SH-SY5Y (cell line): Measurements from ENCODE around the gene ALG14.

Experiments
- GATA2 ChIP-seq: IDR thresholded peaks from 2 replicates; pipeline ENCODE4 v1.6.1; 2011; ENCODE audit warnings: mild to moderate bottlenecking, low read depth, low read length
- GATA3 ChIP-seq: IDR thresholded peaks from 2 replicates; pipeline ENCODE4 v1.6.1; 2011; ENCODE audit warnings: low read depth, mild to moderate bottlenecking, low read length, moderate library complexity

The ALG14 gene

DNA sequence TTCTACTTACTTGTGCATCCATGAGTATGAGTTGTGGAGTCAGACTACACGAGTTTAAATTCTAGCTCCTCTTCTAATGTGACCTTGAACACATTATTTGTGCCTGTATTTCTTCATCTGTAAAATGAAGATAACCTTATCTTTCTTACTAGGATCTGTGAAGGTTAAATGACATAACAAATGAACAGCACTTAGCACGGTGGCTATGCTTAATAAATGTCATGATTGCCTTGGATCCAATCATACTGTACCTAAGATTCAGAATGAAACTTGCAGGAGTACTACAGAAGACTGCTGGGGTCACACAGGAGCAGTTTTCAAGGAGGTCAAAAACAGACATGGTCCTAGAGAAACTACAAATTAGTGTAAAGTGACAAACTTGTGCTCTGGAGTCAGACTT lies 22.2 kb upstream of the ALG14 start:
- TF ChIP-seq GATA3 (no peak), GATA2 (no peak)

DNA sequence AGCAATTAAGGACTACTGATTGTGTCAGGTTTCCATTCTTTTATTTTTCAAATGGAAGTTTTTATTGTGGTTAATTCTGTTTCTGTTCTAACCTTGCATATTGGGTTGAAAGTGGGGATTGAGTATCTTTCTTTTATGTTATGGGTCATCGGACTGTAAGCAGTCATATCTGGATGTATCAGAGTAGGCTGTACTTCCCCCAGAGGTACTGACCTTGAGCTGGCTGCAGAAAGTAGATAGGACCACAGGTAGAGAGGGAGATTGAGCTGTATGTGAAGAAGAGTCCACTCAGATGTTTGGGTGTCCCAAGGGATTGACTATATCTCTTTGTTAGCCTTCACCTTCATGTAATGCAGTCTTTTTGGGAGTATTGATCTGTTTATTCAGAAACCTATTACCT lies 20.5 kb upstream of the ALG14 start:
- no peak for TF ChIP-seq GATA3
- no peak for TF ChIP-seq GATA2

DNA sequence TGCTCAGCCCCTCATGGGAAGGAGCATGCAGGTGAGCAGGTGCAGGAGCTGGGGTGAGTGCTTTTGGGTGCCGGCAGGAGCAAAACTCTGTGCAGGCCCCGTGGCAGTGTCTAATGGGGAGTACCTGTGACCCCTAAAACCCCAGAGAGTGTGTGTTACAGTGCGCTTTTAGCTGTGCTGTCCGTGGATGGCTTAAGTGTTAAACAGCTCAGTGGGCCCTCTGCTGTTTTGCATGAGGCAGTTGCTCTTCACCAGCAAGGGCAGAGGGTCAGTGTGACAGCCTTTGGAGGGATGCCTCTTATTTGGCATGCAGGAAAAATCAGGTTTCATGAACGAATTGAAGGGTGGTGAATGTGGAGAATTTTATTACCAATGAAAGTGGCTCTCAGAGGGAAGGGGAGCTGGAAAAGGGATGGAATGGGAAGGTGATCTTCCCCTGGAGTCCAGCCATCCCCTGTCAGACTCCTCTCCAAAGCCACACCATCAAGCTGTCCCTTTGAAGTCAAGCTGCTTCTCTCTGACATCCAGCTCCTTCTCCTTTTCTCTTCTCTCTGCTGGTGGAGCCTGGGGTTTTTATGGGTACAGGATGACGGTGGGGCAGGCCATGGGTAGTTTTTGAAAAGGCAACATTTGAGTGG lies 17.0 kb upstream of the ALG14 start:
- TF ChIP-seq GATA2: no peak
- no peak for TF ChIP-seq GATA3

DNA sequence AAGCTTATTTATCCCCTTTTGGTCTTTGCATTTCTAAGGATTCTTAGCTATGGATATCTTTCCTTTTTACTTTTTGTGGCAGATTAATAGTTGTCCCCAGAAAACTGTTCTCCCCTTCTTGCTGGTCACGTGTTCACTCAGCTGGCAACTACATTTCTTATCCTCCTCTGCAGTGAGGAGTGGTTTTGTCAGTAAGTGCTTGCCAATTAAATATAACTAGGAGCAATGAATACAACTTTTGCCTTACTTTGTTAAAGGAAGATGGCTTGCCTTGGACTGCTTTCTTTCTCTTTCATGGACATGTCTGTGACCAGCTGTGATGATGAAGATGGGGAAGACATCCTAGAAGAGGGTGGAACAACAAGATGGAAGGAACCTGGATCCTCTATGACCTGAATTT lies 15.6 kb upstream of the ALG14 start:
- no peak for TF ChIP-seq GATA2
- TF ChIP-seq GATA3: no peak

DNA sequence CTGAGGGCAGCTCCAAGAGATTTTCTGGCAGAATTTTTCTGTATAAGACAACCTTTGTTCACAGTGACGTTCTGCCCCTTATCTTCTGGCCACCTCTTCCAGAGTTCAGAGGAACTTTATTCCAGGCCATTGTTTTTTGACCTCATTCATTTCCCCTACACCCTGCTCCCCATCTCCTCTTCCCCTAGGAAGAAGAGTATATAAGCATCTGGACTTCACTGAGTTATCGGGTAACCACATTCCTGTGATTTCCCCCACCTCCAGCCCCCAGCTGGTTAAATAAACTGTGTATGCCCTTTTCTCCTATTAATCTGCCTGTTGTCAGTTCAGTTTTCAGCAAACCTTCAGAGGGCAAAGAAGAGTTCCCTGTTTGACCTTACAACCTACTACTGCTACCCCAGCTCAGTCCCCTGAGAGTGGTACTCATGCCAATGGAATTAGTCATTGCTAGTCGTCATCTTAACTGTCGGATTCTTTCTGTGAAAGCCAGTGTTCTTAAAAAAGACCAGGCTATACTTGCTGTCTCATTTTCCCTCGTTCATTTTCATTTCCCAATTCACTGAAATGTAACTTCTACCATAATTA lies 14.3 kb upstream of the ALG14 start:
- TF ChIP-seq GATA3 (no peak), GATA2 (no peak)

DNA sequence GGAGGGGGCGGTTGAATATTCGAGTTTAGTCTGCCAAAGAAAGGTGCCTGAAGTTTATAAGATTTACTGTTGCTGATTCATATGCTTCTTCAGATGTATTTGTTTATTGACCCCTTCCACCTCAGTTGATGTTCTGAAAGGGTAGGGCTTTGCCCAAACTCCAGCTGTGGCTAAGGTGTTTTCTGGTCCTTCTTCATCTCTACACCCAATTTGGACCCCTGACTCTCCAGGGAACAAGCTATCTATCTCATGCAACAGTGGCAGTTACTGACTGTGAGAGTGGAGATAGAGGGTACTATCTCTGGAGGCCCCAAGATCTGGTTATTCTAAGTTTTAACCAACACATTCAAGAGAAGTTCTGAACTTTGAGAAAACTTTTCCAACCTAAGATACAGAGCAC lies 12.6 kb upstream of the ALG14 start:
- no peak for TF ChIP-seq GATA3
- TF ChIP-seq GATA2: no peak

DNA sequence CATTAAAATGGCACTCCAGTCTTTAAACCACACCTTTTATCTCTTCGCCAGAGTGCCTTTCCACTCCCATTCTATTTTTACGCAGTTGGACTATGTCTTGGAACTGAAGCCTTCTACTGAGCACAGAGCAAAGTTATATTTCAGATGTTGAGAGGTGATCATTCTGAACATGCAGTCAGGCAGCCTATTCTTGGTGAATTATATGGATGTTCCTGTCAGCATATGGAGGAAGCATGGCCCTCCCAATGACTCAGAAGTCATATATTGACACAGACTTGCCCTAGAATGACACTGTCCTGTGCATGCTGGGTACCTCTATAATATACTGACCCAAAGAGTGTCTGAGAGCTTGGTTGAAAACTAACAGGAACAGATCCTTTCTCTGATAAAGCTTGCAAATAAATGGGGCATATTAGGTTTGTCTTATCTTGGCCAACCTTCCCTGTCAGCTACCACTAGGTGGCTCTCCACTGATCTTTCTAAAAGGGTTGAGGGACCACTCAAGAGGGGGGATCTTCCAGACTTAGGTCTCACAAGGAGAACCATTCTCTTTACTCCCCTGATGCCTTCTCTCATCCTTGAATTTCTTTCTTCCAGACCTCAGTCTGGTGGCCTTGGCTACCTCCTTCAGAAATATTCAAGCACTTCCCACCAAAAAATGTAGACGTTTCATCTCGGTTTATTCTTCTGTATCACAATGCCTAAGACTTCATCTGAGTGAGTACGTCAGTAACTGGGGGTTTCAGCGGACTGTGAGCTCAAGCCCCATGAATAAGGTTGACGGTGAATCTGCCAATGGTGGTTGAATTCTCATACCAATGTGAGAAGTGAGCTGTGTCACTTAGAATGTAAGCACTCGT lies 11.8 kb upstream of the ALG14 start:
- TF ChIP-seq GATA2 (no peak; the same call in 1 of the 2 replicates), GATA3 (peak; percentile 13; the same call in 1 of the 2 replicates)

DNA sequence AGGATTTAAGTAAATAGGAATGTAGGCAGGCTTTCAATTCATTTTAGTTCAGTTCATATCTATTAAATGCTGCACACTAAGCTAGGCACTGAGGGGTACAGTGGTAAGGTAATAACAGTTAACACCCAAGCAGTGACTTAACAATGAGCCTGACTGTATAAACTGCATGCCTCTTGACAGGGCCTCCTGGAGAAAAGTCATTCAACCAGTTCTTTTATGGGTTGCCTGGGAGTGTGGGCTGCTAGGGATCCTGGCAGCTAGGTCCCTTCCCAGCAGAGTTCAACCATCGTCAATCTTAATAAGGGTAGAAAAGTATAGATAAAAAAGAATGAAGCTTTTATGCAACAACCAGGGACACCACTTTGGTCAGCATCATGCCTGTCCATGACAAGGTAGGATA lies 8.1 kb upstream of the ALG14 start:
- TF ChIP-seq GATA3 (no peak), GATA2 (no peak)

DNA sequence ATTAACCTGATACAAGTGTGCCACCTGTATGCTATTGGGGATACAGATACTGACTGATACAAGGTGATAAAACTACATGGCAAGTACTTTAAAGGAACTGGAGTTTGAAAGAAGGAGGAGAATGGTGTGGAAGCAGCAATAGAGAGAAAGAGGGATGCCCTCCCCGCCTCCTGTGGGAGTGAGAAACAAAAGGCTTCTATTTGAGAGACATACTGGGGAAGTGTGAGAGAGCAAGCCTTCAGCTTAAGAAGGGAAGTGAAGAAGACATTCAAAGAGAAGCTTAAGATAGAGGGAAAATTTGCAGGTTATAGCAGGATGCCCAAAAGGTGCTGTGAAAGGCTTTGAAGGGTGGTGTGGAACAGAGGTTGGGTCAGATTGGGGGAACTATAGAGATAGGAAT lies 7.7 kb upstream of the ALG14 start:
- TF ChIP-seq GATA2 (no peak), GATA3 (no peak)

DNA sequence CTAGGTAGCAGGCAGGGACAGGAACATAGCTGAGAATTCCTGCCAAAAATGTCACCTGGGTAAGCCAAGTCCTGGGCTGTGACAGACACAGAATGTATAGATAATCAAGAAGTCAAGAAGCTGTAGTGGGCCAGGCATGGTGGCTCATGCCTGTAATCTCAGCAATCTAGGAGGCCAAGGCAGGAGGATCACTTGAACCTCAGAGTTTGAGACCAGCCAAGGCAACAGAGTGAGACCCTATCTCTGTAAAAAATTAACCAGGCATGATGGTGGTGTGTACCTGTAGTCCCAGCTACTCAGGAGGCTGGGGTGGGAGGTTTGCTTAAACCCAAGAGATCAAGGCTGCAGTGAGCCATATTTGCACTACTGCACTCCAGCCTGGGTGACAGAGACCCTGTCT lies 3.3 kb upstream of the ALG14 start:
- TF ChIP-seq GATA2: no peak
- TF ChIP-seq GATA3: no peak

DNA sequence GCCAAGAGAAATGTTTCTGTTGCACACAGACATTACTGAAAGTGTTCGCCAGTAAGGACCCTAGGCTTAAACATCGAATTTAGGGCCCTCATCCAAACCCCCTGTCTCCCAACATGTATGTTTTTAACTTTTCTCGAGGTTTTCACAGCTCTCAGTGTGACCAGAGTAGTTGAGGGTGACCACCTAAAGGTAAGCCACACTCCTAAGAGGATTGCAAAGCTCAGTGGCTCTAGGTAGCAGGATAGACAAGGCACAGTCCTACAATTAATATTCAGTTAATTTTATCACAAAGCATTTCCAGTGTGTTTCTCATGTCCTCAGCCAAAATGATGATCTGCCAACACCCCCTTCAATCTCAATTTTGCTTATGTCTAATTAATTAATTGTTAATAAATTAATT lies 695 bp upstream of the ALG14 start:
- no peak for TF ChIP-seq GATA3
- TF ChIP-seq GATA2: no peak

DNA sequence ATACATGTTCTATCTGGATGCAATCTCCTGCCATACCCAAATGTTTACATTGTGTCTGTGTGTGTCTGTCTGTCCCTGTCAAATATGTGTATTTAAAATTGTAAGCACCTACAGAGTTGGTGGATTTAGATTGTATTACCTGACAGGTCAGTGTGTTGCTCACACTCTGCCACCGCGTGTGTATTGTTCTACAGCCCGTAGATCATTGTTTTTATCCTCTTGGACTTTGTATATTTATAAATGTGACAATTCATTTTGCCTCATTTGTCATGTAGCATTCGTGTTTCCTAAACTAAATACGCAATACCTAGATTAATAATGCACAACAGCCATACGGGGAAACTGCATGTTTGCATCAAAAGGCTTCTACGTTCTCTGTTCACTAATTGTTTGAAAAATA lies 634 bp downstream of the ALG14 start:
- no peak for TF ChIP-seq GATA3
- TF ChIP-seq GATA2: no peak

DNA sequence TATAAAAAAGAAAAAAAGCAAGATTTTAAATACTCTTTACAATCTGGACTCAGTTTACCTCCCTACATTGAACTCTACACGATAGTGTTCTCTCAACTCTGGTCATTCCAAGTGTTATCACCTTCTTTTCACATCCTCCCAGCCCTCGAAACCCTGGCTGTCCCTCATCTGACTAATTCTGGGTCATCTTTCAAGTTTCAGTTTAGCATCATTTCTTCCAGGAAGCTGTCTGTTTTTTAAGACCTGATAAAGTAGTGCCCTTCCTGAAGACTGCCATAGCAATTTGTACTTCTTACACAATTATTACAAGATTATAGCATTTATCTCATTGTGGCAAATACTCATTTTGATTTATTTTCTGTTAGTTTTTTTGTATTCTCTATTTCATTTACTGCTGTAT lies 1.2 kb downstream of the ALG14 start:
- TF ChIP-seq GATA3 (no peak), GATA2 (no peak)

DNA sequence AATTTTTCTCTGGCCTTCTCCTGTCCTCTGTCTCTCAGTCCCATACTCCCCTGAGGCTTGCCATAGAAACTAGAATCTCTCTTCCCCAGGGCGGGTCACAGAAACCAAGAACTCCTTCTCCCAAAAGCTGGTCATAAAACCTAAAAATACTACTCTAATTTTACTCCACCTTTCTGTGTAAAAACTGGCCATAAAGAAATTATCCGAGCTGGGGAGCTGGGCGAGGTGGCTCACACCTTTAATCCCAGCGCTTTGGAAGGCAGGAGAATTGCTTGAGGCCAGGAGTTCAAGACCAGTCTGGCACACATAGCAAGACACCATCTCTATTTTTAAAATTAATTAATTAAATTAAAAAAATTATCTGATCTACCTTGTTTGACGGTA lies 3.0 kb downstream of the ALG14 start:
- TF ChIP-seq GATA3: no peak
- no peak for TF ChIP-seq GATA2

DNA sequence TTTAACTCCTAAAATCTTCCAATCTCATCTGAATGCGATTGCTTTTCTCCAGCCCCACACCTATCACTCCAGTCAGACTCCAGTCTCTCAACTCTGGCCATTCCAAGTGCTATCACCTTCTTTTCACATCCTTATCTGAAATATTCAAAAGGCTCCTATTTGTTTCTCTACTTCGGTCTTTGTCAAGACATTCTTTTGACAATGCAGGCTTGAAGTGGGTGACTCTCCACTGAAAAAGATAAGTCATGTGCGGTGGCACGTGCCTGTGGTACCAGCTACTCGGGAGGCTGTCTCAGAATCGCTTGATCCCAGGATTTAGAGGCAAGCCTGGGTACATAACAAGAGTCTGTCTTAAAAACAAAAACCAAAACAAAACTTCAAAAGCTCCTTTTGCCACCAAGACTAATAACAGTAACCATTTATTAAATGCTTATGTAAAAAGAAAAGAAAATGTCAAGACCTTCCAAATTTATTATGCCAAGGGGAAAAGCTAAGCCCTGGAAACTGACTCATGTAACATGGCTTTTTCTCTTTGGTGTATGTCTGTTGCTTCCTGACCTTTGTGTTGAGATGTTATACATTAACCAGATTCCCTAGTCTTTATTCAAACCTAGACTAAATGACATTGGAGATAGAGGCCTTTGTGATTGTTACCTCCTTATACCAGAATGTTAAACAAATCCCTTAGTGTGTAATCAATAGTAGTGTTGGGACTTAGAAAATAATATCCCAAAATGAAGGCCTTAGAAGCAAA lies 3.6 kb downstream of the ALG14 start:
- no peak for TF ChIP-seq GATA3
